GM21825 (cell line): Measurements from ENCODE around the gene TMEM171.

Experiments used
- ATAC-seq: cut with Tn5 transposase; IDR thresholded peaks from one replicate; pipeline ENCODE4 v1.9.1; 2021; ENCODE audit warnings: mild to moderate bottlenecking, moderate library complexity; ENCODE audit not compliant: unreplicated experiment

TMEM171 gene

GRCh38 chr5:73151766-73152410 is 31.5 kb downstream of the TMEM171 start:
- no peak for ATAC-seq

DNA sequence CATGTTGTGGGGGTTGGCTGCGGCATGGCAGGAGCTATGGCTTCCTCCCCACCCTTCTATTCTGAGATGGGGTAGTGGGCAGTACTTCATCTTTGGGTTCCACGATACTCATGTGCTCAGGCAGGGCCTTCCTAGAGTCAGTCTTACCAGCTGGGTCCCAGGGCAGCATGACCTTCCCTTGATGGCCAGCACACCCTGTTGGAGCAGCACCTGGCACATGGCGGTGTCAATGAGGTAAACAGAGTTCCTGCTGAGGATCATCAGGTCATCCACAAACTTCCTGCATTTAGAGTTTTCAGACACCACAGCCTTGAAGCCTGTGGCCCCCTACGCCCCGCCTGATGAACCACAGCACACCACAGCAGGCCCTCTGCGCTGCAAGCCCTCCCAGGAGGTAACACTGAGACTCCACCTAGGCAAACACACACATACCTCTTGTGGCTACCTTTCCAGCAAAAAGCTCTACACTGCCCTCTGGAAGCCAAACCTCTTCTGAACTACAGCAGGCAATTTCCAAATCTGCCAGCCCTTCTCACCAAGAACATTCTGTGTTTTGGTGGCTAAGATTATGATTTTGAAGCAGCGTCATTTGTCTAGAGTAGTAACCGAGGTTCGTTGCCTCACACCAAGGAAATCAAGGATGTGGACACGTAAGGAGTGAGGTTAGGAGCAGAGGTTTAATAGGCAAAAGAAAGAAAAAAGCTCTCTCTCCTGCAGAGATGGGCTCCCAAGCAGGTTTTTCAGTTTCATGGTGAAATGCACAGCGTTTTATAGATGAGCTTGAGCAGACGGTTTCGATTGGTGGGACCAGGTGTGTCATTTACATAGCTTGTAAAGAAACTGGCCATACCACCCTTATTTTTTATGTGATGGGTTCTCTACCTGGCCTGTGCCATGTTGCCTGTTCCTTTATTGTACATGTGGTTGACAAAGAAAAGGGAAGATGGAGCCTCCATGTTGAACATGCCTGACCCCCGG is 32.3 kb downstream of the TMEM171 start:
- ATAC-seq, result no peak

- no peak for ATAC-seq
Measured at GRCh38 chr5:73153513-73153912, 33.1 kb downstream of the TMEM171 start.

DNA sequence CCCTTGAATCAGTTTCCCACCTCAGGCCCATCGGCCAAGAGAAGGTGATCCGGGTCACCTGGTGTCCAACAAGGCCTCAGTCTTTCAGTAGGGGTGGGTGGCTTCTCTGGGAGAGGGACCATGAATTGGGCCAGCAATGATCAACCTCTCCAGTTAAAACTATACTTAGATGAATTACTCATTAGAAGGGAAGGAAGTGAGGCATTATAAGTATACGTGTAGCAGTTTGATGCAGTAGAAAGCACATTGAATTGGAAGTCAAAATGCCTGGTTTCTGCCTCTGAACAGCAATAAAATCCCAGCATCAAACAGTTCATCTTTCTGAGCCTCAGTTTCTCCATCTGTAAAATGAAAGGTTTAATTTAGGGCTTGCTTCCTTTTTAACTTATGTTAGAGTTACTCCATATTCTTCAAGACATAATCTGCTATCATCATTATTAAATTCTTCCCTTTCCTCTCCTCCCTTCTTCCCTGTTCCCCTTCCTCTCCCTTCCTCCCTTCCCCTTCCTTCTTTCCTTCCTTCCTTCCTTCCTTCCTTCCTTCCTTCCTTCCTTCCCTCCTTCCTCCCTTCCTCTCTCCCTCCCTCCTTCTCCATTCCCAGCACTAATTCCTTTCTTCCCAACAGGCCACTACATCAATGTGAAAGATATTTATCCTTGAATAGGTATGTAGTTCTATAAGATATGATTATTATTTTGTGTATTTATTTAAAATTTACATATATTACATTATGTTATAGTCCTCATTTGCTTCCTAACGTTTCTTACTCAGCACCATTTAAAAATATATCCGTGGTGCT is 34.0 kb downstream of the TMEM171 start:
- no peak for ATAC-seq

GRCh38 chr5:73155271-73156222 is 35.2 kb downstream of the TMEM171 start:
- ATAC-seq, result no peak

- no peak for ATAC-seq
Measured at GRCh38 chr5:73157414-73158303, 37.3 kb downstream of the TMEM171 start.

GRCh38 chr5:73158313-73158712 is 37.9 kb downstream of the TMEM171 start:
- no peak for ATAC-seq

GRCh38 chr5:73160239-73160671 is 39.9 kb downstream of the TMEM171 start:
- ATAC-seq, result peak; percentile 54

- no peak for ATAC-seq
Measured at GRCh38 chr5:73170522-73170921, 50.1 kb downstream of the TMEM171 start.

DNA sequence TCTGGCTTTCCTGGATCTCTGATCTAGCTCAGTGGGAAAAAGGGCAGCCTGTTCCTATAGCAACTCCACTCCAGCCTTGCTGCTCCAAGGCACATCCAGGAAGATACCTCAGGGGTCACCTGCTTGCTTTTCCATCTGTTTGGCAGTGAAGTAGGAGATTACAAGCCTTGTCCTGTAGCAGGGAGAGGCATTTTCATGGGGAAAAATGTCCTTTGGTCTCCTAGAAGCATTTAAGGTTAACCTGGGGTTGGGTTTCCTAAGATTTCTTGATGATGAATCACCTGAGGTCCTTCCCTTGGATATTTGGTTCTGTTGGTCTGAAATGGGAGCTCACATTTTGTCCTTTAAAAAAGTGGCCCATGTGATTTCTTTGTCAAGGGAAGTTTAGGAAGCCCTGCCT is 51.1 kb downstream of the TMEM171 start:
- no peak for ATAC-seq

- ATAC-seq, result no peak
Measured at GRCh38 chr5:73172951-73173350, 52.6 kb downstream of the TMEM171 start, which contains the start of gene TMEM174. Gene TMEM174, plus strand, starts transcription at chr5:73173193. Its CDS starts 51 bp downstream, at chr5:73173244.

DNA sequence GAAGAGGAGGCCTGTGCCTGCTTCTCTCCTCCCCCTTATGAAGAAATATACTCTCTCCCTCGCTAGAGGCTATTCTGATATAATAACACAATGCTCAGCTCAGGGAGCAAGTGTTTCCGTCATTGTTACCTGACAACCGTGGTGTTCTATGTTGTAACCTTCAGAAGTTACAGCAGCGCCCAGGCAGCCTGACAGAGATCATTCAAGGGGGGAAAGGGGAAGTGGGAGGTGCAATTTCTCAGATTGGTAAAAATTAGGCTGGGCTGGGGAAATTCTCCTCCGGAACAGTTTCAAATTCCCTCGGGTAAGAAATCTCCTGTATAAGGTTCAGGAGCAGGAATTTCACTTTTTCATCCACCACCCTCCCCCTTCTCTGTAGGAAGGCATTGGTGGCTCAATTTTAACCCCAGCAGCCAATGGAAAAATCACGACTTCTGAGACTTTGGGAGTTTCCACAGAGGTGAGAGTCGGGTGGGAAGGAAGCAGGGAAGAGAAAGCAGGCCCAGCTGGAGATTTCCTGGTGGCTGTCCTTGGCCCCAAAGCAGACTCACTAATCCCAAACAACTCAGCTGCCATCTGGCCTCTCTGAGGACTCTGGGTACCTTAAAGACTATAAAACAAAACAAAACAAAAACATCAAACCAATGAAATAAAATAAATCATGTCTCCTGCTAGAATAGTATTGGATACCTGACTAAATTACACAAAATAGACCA is 53.9 kb downstream of the TMEM171 start:
- ATAC-seq, result no peak

- ATAC-seq, result no peak
Measured at GRCh38 chr5:73176250-73176649, 55.9 kb downstream of the TMEM171 start.

DNA sequence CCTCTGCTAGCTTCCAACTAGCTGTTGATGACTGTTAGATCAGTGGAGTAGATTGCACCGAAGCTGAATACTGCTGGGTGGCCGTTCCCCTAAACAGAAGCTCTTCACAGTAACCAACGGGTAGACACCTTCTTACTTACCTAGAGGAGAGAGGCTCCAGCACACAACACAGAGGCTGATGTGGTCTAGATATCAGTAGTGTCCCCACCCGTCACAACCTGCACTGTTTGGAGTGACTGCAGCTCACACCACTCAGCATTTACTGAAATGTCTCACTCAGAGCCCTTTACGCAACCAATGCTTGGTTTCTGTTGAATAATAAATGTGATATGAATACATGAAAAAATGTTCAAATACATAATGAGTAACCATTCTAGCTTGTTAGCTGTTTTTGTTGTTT is 57.9 kb downstream of the TMEM171 start:
- no peak for ATAC-seq

DNA sequence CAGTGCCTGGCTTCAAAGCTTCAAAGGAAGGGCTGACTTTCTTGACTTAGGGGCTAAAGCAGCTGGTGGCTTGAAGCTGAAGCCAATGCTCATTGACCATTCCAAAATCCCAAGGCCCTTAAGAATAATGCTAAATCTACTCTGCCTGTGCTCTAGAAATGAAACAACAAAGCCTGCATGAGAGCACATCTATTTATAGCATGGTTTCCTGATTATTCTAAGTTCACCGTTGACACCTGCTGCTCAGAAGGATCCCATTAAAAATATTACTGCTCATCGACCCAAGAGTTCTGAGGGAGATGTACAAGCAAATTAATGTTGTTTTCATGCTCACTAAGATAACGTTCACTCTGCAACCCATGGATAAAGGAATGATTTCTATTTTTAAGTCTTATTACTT is 59.4 kb downstream of the TMEM171 start:
- no peak for ATAC-seq

- no peak for ATAC-seq
Measured at GRCh38 chr5:73180566-73180965, 60.2 kb downstream of the TMEM171 start.
